Measurements from ENCODE around the gene RASAL2.

RASAL2 gene

GRCh38 chr1:178532392-178532791 is 438.5 kb downstream of the RASAL2 start:
- DNase-seq (ENCODE audit: low spot score), result peak; percentile 83
- FAIRE-seq, result peak; percentile 17

- DNase-seq (ENCODE audit: low spot score) (no peak), FAIRE-seq (no peak)
Measured at GRCh38 chr1:178533121-178533946, 439.4 kb downstream of the RASAL2 start.

Data from urothelium cell line (cell line).